Neural cell (in vitro differentiated cells): ENCODE measurements around the gene CASTOR2. TPM values are rescaled to one million over a fixed set of nuclear protein-coding genes. Genes with fewer than 3 reads are reported as not detected.

Source experiments
- H2AFZ ChIP-seq: fragments of 200-600, 300-800 bp; sonication (generic), shearing (Covaris generic); 2 replicates; pipeline ENCODE4 v1.6.0; 2014; ENCODE audit warnings: low read depth, mild to moderate bottlenecking, antibody characterized with exemption, low read length, moderate library complexity
- H3F3A ChIP-seq: fragments of 200-600 bp; shearing (Covaris generic); 2 replicates; pipeline ENCODE4 v1.6.1; 2016; ENCODE audit warnings: mild to moderate bottlenecking, moderate library complexity, mixed read lengths, antibody characterized with exemption, low read length; ENCODE audit not compliant: insufficient read depth, poor library complexity, severe bottlenecking
- H3K27ac ChIP-seq: fragments of 200-600, 300-800 bp; sonication (generic), shearing (Covaris generic); 2 replicates; pipeline ENCODE4 v1.5.1; 2014; ENCODE audit warnings: mild to moderate bottlenecking, low read length, moderate library complexity
- H3K27me3 ChIP-seq: fragments of 300-800, 200-600 bp; sonication (generic), shearing (Covaris generic); 2 replicates; pipeline ENCODE4 v1.6.0; 2014; ENCODE audit warnings: mild to moderate bottlenecking, low read depth, low read length, moderate library complexity; ENCODE audit not compliant: insufficient read depth
- H3K36me3 ChIP-seq: fragments of 300-800, 200-600 bp; sonication (generic), shearing (Covaris generic); 2 replicates; pipeline ENCODE4 v1.5.1; 2014; ENCODE audit warnings: mild to moderate bottlenecking, antibody characterized with exemption, low read length, moderate library complexity; ENCODE audit not compliant: insufficient read depth
- H3K4me2 ChIP-seq: fragments of 300-800, 200-600 bp; sonication (generic), shearing (Covaris generic); 2 replicates; pipeline ENCODE4 v1.6.0; 2014; ENCODE audit warnings: mild to moderate bottlenecking, low read length
- H3K4me3 ChIP-seq: fragments of 300-800, 200-600 bp; sonication (generic), shearing (Covaris generic); 2 replicates; pipeline ENCODE4 v1.5.1; 2014; ENCODE audit warnings: mild to moderate bottlenecking, low read length, moderate library complexity
- H3K79me2 ChIP-seq: fragments of 200-600 bp; shearing (Covaris generic); replicated peaks from 2 replicates; pipeline ENCODE4 v1.6.0; 2014; ENCODE audit warnings: mild to moderate bottlenecking, low read length, moderate library complexity; ENCODE audit not compliant: insufficient read depth
- H3K9ac ChIP-seq: fragments of 300-800, 200-600 bp; sonication (generic), shearing (Covaris generic); 2 replicates; pipeline ENCODE4 v1.6.1; 2016; ENCODE audit warnings: mild to moderate bottlenecking, low read length, mixed read lengths
- H3K9me2 ChIP-seq: fragments of 200-600 bp; shearing (Covaris generic); 2 replicates; pipeline ENCODE4 v1.6.1; 2016; ENCODE audit warnings: mild to moderate bottlenecking, low read length, mixed read lengths; ENCODE audit not compliant: insufficient read depth
- H3K9me3 ChIP-seq: fragments of 200-600, 300-800 bp; sonication (generic), shearing (Covaris generic); 2 replicates; pipeline ENCODE4 v1.6.1; 2016; ENCODE audit warnings: mild to moderate bottlenecking, mixed run types, low read length, moderate library complexity, mixed read lengths
- H4K20me1 ChIP-seq: fragments of 200-600 bp; shearing (Covaris generic); 2 replicates; pipeline ENCODE4 v1.6.1; 2016; ENCODE audit warnings: mild to moderate bottlenecking, mixed run types; ENCODE audit not compliant: insufficient read depth
- CTCF ChIP-seq: fragments of 450-650 bp; IDR thresholded peaks from 2 replicates; pipeline ENCODE4 v1.5.1; 2014; ENCODE audit warnings: antibody characterized with exemption, mild to moderate bottlenecking, moderate library complexity; ENCODE audit not compliant: poor library complexity, severe bottlenecking
- EP300 ChIP-seq: fragments of 450-650 bp; conservative IDR thresholded peaks from 2 replicates; pipeline ENCODE4 v1.6.1; 2014; ENCODE audit warnings: antibody characterized with exemption, mild to moderate bottlenecking, moderate library complexity; ENCODE audit not compliant: poor library complexity, severe bottlenecking
- EZH2 ChIP-seq: fragments of 200-600, 300-800 bp; shearing (Covaris generic), sonication (generic); IDR thresholded peaks from 2 replicates; pipeline ENCODE4 v1.6.1; 2014; ENCODE audit warnings: antibody characterized with exemption, low read length, borderline replicate concordance, mild to moderate bottlenecking; ENCODE audit not compliant: insufficient read depth, poor library complexity, severe bottlenecking
- MXI1 ChIP-seq: fragments of 450-650 bp; conservative IDR thresholded peaks from 2 replicates; pipeline ENCODE4 v1.6.1; 2014; ENCODE audit warnings: antibody characterized with exemption, mild to moderate bottlenecking; ENCODE audit not compliant: poor library complexity, severe bottlenecking
- POLR2AphosphoS5 ChIP-seq: IDR thresholded peaks from 2 replicates; pipeline ENCODE4 v1.6.1; 2012
- RAD21 ChIP-seq: fragments of 450-650 bp; conservative IDR thresholded peaks from 2 replicates; pipeline ENCODE4 v1.6.1; 2014; ENCODE audit warnings: antibody characterized with exemption, mild to moderate bottlenecking, moderate library complexity
- REST ChIP-seq: IDR thresholded peaks from 2 replicates; pipeline ENCODE4 v1.6.1; 2012; ENCODE audit warnings: borderline replicate concordance
- SMC3 ChIP-seq: fragments of 450-650 bp; conservative IDR thresholded peaks from 2 replicates; pipeline ENCODE4 v1.6.1; 2014; ENCODE audit warnings: antibody characterized with exemption, mild to moderate bottlenecking, moderate library complexity; ENCODE audit not compliant: poor library complexity
- TAF1 ChIP-seq: IDR thresholded peaks from 2 replicates; pipeline ENCODE4 v1.6.1; 2012; ENCODE audit warnings: low read depth
- polyA plus RNA-seq: library from polyadenylated mRNA; depleted of rRNA; stranded (reverse); fragments of >200 nt; gene quantifications from 2 replicates; pipeline ENCODE4 v1.2.3, GENCODE V29; 2014

The CASTOR2 gene
- polyA plus RNA-seq, 1 donor from 2014 or later, result 13.7 TPM

- TF ChIP-seq REST (no peak), EZH2 (no peak), CTCF (no peak), RAD21 (no peak), MXI1 (no peak), POLR2AphosphoS5 (no peak), EP300 (no peak), SMC3 (no peak), TAF1 (no peak)
- Histone ChIP-seq H2AFZ (no peak overlapping the region), H3K79me2 (no peaks in the 10 kb centered on the region), H3K9me3 (no peaks in the 10 kb centered on the region), H3K4me3 (no peak overlapping the region), H3F3A (no peaks in the 10 kb centered on the region), H3K27ac (no peak overlapping the region), H3K4me2 (no peak overlapping the region), H3K27me3 (no peaks in the 10 kb centered on the region), H3K9ac (no peak overlapping the region), H3K9me2 (no peaks in the 10 kb centered on the region), H4K20me1 (no peaks in the 10 kb centered on the region), H3K36me3 (no peaks in the 10 kb centered on the region)
Observed at GRCh38 chr7:75054744-75055143, 90.2 kb downstream of the CASTOR2 start.

- no peaks in the 10 kb centered on the region for H3K36me3 ChIP-seq
- H3K4me2 ChIP-seq, result no peak overlapping the region
- no peak overlapping the region for H3K4me3 ChIP-seq
- TF ChIP-seq RAD21 (no peak), TAF1 (no peak), EZH2 (no peak), MXI1 (no peak), REST (no peak), EP300 (no peak)
- H3K9me3 ChIP-seq, result no peaks in the 10 kb centered on the region
- H3K79me2 ChIP-seq, result no peaks in the 10 kb centered on the region
- H2AFZ ChIP-seq, result no peak overlapping the region
- H3K9ac ChIP-seq, result no peak overlapping the region
- H3F3A ChIP-seq, result no peaks in the 10 kb centered on the region
- no peaks in the 10 kb centered on the region for H3K27me3 ChIP-seq
- H4K20me1 ChIP-seq, result no peaks in the 10 kb centered on the region
- no peaks in the 10 kb centered on the region for H3K9me2 ChIP-seq
- H3K27ac ChIP-seq, result no peak overlapping the region
Observed at GRCh38 chr7:75055155-75055554, 90.7 kb downstream of the CASTOR2 start.
